H4 (cell line): Measurements from ENCODE around the gene PLXNA2. TPM values are rescaled to one million over a fixed set of nuclear protein-coding genes. Genes with fewer than 3 reads are reported as not detected.

Experiments
- DNase-seq: peaks from one replicate; pipeline ENCODE4 v3.0.0-alpha.2; 2015; ENCODE audit warnings: low spot score
- total RNA-seq: library from RNA; depleted of rRNA; stranded (reverse); fragments of >200 nt; shearing (Covaris generic); gene quantifications from 2 replicates; pipeline ENCODE4 v1.2.3, GENCODE V29; 2014

PLXNA2 gene
- total RNA-seq, 1 experiment from 2014 or later: 0.89 TPM

DNA sequence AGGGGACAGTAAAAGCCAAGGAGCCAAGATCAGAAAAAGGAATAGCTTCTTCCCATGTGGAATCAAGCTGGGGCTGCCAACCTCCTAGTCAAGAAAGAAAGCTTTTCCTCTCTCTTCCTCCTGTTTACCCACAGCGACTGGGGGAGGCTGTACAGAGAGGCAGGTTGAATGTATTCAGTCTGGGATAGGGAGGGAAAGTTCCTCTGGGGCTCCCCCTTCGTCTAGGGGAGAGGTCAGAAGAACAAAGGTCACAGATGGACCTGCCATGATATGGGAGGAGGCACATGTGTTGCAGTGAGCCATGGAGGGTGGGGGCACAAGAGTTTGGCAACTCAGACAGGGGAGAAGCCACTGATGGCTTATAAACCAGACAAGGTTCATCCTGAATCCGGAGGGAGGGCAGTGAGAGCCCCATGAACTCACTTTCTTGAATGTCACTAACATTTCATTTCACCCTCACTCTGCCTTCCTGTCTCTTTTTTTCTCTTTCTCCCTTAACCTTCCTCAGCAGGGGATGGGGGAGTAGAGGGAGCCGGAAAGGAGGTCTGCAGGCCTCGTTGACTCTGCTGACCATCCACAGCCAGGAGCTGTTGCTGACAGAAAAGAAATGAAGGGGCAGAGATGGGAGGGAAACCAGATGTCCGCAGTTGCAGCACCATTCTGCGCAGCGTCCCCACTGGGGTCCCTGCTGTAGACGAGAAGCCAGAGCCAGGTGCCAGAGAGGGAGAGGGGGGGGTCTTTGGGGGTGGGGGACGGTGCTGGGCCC is 61.1 kb downstream of the PLXNA2 start:
- DNase-seq: no peak

DNA sequence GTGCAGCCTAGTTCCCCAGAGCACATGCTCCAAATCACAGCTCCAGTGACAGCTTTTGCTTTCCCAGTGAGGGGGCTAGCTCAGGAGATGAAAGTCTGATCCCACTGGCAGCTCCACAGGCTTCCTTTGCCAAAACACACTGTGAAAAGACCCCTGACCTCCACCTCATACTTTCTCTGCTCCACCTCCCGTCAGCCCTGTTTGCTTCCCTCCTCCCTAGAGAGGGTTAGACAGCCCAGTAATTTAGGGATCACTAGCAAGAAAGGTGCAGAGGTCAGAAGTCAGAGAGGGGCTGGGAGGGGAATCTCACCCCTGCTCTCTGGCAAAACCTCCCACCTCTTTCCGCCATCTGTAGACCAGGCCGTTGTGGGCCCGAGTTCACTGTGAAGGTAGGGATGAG is 62.8 kb downstream of the PLXNA2 start:
- no peak for DNase-seq

DNA sequence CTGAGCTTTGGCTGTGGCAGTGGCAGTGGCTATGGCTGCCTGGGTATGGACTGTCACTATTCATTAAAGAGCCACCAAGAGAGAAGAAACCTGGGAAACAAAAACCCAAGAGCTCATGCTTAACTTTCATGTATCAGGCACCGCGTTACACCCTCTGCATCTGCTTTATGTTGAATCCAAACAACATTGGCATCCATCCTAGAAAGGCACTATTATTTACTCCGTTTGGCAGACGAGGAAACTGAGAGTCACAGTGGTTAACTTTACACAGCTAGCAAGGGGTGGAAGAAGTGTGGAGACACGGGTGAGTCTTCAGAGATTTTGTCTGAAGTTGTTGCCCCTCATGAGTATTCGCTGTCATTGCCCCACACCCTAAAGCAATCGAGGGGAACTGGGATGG is 63.8 kb downstream of the PLXNA2 start:
- DNase-seq: no peak

DNA sequence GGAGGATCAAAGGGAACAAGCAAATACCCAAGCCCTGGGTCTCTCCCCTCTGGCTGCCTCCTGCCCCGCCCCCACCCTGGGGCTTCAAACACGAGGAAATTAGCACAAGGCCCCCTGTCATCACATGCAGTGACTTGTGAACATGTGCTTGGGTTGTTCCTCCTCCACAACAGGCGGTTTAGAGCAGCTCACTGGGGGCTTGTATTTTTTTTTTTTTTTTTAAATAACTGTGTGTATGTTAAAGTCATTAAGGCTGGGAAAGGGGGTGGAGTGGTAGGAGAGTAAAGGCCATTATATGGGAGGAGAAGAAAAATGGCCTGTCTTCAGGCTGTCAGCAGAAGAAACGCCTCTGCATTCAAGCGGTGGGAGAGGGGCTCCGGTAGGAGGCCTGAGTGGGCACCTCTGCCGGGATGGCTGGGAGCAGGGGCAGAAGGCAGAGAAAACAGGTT is 64.2 kb downstream of the PLXNA2 start:
- DNase-seq: no peak

DNA sequence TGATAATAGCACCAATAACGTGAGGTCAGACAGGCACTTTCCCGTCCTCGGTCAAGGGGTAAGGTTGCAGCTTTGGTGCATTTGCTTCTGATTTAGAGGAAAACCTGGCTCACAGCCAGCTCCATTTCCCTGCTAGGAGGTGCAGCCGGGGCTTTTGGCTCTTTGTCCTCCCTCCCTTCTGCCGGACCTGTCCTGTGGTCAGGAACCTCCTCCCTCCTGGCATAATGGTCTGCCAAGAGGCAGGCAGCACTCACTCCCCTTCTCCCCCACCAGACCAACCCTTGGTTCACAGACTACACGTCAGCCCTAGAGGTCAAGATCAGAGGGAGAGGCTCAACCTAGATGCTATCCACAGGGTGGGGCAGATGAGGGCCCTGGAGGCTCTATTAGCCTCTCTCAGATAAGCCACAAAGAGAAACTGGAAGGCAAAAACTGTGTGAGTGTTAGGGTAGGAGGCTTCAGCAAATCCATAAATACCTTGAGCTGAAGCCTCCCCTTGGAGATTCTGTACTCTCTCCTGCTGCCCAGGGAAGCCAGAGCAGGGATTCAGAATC is 64.8 kb downstream of the PLXNA2 start:
- no peak for DNase-seq

DNA sequence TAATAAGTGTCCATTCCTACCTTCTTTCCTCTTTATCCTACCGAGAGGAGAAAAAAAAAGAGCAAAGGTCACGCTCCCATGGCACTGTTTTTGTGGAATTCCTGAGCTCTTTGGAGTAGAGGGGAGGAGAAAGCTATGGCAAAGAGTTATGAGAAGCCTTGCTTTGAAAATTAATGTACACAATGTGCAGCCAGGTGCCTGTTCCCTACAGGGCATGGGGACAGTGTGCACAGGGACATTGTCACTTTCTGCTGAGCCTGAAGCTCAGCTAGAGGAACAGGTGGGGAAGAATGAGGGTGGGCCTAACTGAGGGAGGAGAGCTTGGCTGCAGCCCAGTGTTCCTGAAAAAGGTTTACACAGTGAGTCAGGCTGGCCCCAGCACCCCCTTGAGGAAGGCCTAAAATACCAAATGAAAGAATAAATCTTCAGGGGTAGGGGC is 66.1 kb downstream of the PLXNA2 start:
- DNase-seq: no peak

DNA sequence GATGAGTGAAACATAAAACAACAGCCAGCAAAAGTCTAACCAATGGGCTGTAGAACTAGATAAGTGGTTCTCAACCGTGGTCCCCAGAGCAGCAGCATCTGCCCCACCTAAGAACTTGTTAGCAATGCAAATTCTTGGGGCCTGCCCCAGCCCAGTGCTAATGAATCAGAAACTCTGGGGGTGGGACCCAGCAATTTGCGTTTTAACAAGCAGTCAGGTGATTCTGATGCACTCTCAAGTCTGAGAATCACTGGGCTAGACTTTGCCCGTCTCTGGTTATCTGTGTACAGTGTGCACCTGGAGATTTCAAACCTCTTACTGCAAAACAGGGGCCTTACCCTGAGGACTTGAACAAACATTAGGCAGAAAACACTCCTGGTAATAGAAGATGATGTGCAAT is 66.5 kb downstream of the PLXNA2 start:
- DNase-seq: no peak

DNA sequence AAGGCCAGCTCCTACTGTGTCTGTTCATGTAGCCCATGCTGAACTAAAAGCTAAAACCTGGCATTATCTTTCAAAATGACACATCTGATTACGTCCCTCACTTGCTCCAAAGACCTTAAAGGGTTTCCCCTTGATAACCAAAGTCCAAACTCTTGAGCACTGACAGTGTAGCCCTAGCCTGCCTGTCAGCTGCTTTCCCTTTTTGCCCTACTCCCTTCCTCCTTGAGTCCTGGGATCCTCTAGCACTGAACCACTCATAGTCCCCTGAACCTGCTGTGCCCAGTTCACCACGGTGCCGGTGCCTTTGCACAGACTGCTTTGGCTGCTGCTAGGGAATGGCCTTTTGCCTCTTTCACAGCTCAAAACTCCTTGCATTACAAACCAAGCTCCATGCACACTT is 67.5 kb downstream of the PLXNA2 start:
- no peak for DNase-seq

DNA sequence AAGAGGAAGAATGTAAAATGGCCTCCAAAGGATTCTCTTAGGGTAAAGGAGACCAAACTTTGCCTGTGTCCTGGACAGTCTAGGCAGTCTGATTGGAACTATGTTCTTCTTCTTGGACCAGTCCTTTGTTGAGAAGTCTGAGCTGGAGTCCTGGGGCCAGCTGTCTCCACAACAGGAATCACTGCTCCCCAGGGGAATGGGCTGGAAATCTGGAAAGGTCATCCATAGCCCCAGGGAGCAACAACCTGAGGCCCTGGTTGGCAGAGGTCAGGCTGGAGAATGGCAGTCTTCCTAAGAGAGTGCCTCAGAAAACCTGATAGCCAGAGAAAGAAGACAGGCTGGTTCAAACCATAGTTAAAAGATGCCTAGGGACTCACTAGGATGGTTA is 68.7 kb downstream of the PLXNA2 start:
- DNase-seq: no peak

DNA sequence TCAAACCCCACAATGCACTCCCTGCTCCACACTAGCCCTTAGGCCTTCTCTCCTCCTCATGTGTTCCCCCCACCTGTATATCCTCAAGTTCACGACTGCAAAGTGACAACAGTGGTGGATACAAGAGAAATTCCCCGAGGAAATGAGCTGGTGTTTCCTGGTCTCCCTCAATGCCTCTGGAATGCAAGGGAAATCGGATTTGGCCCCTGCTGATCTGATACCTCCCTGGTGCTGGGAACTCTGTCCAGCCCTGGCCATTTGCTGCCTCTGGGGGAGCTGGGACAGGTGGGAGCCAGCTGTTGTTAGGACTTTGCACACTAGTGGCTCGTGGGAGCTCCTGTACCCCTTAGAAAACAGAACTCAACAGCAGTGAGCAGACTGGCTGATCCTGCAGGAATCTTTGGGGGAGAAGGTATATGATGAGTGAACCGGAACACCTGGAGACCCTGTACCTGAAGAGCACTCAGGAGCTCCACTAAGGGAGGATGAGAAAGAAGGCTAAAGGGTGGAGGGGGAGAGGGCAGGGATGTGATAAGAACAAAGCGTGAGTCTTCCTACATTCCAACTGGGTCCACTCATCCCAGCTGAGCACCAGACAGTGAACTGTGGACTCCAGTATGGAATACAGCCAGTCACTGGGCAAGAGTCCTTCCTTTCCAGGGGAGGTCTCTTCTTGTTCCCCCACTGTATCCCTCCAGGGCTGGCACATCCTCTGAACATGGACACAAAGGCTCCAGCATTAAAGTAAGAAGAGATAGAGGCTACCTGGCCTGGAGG is 69.3 kb downstream of the PLXNA2 start:
- no peak for DNase-seq

DNA sequence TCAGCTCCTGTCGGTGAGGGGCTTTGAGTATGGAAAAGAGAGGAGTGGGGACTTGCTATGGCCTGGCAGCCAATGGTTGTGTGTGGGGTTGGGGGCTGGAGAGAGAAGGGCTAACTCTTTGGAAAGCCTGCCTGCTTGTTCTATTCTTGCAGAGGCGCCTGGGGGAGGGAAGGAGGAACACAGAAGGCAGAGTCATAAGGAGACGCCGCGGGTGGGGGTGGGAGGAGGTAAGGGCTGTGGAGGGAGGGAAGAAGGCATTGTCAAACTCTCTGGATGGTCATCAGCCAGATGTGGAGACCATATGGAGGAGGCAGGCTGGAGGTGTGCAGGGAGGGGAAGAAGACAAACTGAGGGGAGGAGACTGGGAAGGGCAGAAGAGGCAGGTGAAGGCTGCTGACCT is 70.0 kb downstream of the PLXNA2 start:
- DNase-seq: no peak

DNA sequence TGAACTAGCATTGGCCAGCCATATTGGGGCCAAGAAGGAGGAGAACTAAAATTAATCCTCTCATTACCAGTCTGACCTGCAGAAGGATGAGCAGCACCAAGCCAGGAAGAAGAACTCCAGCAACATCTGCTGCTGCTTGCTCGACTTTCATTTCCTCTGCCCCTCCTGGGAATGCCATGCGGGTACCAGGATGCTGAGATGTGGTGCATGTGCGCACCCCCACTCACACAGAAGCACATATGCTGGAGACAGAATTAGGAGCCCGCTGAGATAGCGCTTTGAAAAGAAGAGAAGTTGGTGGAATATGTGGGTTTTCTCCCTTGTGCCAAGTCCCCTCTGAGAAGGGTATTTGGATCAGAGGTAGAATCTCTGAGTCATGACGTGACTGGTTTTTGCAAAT is 70.4 kb downstream of the PLXNA2 start:
- no peak for DNase-seq

DNA sequence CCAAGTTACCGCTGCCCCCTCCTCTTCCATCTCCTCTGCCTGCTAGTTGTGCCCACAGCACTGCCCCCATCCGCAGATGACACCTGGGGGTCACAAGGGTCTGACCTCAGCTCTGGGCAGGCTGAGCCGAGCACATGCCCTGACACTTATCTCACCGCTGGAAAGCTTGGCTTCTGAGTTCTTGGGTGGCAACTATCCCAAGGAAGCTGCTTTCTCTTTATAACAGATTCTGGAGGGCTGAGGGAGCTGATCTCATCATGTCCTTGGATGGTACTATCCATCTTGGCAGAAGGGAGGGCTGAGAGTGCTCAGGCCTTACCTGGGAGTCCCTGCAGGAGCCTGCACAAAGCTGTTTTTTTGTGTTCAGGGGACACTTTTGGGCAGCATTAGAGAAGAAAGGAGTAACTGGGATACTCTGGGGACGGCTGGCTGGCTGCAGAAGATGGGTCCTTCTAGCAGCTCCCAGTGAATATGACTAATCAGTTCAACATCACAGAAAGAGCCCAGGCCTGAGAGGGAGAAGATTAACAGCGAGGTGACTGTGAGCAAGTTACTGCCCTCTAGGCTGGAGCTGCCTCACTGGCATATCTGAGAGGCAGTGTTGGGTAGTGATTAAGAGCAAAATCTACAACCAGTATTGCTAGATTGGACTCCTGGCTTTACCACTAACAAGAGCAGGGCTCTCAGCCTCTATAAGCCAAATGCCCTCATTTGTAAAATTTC is 71.6 kb downstream of the PLXNA2 start:
- DNase-seq: no peak

DNA sequence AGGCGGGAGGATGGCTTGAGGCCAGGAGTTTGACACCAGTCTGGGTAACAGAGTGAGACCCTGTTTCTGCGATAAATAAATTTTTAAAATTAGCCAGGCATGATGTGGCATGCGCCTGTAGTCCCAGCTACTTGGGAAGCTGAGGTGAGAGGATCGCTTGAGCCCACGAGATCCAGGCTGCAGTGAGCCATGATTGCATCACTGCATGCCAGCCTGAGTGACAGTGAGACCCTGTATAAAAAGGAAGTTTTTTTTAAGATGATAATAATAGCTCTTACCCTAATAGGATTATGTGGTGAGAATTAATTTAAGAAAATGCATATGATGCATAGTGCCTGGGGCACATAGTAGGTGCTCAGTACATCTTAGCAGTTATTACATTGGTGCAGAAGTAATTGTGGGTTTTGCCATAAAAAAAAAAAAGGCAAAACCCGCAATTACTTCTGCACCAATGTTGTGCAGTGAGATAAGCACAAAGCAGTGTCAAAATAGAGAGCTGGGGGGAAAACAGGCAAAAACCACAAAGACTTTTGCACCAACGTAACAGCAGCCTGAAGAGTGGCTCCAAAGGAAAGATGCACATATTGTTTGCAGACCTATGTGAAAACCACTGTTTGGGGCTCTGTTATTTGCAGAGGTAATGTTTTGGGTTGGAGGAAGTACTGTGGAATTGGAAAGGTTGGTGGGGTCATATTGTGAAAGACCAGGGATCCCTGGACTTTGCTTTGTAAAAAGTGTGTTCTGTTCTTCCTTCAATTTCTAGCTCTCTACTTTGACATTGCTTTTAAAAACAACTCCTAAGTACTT is 72.4 kb downstream of the PLXNA2 start:
- DNase-seq: no peak

DNA sequence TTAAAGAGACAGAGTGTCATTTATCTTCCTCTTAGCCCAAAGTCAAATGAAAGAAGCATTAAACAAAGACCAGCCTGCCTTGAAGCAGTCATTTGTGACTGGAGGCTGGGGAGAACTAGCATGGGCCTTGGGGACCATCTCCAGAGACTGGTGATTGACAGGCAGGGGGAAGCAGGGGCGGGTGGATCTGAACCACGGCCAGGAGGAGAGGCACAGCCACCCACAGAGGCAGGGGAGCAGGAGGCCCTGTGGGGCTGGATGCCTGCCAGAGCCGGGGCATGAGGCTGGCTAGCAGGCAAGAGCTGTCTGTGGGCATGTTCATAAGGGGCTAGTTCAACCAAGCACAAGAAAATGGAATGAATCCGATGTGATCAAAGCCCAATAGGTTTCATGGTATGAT is 73.9 kb downstream of the PLXNA2 start:
- DNase-seq: peak; percentile 20

DNA sequence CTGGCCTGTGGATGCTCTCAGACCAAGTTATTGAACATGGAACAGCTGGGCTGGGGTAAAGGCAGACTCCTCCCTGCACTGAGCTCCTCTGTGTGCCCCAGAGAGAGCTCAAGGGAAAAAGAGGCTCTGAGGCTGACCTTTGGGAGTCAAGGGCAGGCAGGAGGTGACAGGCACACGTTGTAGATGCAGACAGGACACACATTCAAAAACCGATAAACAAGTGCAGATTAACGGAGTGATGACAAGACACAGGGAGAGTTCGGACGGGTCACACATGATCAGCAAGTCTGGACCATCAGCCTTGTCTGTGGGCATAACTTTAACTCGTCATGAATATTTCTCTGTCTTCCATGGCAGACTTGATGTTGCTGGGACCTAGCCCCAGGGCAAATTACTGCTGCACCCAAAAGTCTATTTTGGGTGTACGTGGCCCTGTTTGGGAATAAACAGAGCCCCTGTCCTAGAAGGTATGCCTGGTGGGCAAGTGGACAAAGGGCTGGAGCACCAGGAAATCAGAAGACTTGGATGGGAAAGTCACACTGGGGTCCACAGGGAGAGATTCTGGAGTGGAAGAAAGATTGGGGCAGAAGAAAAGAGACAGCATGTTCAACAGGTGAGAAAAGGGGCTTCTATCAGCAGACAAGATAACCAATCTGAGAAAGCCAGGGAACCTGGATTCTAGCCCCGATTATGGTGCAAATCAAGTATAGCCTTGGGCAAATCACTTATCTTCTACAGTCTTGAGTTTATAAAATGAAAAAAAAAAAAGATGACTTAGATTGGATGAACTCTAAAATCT is 74.9 kb downstream of the PLXNA2 start:
- DNase-seq: no peak

DNA sequence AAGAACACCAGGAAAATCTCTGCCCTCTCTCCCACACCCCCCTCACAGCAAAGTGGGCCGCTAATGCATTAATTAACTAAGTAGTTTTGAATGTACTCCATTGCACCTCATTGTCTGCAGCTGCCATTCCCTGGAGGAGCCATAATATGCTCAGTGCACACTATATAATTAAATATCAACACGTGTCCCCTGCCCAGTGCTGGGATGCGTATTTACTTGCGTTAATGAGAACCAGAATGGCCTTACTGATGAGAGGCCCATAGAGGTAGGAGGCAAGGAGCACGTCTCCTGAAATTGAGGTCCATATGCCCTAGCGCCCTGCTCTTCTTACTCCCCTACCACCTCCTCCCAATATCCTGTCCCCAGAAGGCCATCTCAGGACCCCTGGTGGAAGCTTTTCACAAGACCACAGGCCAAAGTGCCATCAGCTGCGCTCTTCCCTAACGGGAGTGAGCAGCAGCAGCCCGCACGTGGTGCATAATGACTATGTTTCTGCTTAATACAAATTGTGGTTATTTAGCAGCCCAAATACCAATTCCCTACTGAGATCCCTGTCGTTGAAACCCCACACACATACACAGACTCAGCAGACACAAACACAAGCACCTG is 76.8 kb downstream of the PLXNA2 start:
- no peak for DNase-seq

DNA sequence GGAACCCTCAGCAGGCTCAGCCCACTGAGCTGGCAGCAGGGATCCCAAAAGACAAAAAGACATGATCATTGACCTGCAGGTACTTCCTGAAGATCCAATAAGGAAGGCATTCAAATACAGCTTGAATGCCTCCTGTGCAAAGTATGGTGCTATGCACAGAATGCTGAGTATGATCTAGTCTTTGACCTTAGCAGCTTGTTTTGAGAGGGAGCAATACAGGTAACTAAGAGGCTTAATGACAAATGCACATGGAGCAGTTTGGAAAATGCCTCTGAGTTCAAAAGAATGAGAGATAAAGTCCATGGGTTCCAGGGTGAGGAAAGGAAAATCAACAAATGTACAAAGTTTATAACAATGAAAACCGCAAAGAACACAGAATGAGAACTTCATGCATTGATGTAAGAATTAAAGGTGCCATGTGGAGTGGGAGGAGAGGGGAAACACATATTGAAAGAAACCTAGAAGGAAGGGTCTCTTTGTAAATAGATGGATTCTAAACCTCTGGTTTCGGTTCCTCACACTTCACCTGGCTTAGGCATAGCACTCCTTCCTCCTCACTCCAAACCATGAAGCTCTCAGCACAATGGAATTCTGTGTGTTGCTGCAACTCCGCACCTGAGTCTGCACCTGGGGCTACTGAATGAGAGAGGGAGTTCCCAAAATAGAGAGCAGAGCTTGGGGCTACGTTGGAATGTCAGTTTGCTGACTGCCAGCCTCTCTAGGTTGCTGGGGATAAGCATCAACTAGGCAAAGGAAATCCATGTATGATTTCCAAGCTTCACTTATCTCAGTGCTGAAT is 77.6 kb downstream of the PLXNA2 start:
- DNase-seq: no peak

DNA sequence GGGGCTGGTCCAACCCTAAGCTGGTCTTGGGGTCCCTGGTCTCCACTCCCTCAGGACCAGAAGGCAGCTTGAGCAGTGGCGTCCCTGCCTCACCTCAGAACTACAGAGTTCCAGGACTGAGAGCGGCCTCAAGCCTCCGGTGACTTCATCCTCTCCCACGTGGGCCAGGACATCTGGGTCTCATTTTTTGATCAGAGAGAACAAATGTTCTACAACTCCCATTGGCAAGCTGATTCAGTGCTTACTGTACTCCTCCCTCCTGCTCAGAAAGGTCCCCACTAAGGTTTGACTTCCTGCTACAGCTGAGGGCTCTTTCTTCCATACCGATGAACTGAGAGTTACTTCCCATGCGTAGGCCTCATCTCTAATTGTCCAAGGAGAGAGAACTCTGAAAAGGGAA is 78.5 kb downstream of the PLXNA2 start:
- no peak for DNase-seq
